Heart left ventricle (tissue), 16 donors: ENCODE measurements around the gene MELK. TPM values are rescaled to one million over a fixed set of nuclear protein-coding genes. Genes with fewer than 3 reads are reported as not detected.

Source experiments
- ATAC-seq, 4 donors: fragments of 200-7000 bp; cut with Tn5 transposase; one replicate each; pipeline ENCODE4 v1.9.1; 2020 to 2022; ENCODE audit warnings: moderate library complexity in 4 of 4, mild to moderate bottlenecking in 3 of 4, moderate number of reproducible peaks in 1 of 4
- DNase-seq, 5 donors: peaks; one replicate each; pipeline ENCODE4 v3.0.0-alpha.2; 2020
- H3K27ac ChIP-seq, 12 donors: fragments of 200-600 bp; sonication (generic) in 4 of 12; one replicate each; pipeline versions ENCODE4 v1.5.0 to v1.8.0; 2016 to 2022; ENCODE audit warnings: mild to moderate bottlenecking in 2 of 12
- H3K27me3 ChIP-seq, 9 donors: fragments of 200-600 bp; sonication (generic) in 2 of 9; one replicate each; pipeline versions ENCODE4 v1.5.1 to v1.8.0; 2016 to 2022; ENCODE audit warnings: mild to moderate bottlenecking in 3 of 9
- H3K36me3 ChIP-seq, 9 donors: fragments of 200-600 bp; sonication (generic) in 2 of 9; one replicate each; pipeline versions ENCODE4 v1.5.0 to v1.8.0; 2018 to 2022; ENCODE audit warnings: mild to moderate bottlenecking in 2 of 9
- H3K4me1 ChIP-seq, 12 donors: fragments of 200-600 bp; sonication (generic) in 4 of 12; one replicate each; pipeline versions ENCODE4 v1.5.0 to v1.8.0; 2016 to 2022; ENCODE audit warnings: mild to moderate bottlenecking in 3 of 12
- H3K4me3 ChIP-seq, 12 donors: fragments of 200-600 bp; sonication (generic) in 4 of 12; one replicate each; pipeline versions ENCODE4 v1.5.0 to v1.8.0; 2017 to 2022; ENCODE audit warnings: mild to moderate bottlenecking in 9 of 12, moderate library complexity in 4 of 12
- H3K9me3 ChIP-seq, 12 donors: fragments of 200-600 bp; sonication (generic) in 4 of 12; one replicate each; pipeline versions ENCODE4 v1.5.0 to v1.8.0; 2016 to 2022; ENCODE audit warnings: mild to moderate bottlenecking in 1 of 12
- CTCF ChIP-seq, 12 donors: fragments of 200-600 bp; sonication (generic) in 4 of 12; IDR thresholded peaks; one replicate each; pipeline versions ENCODE4 v1.5.0 to v1.8.0; 2018 to 2022; ENCODE audit warnings: antibody characterized with exemption in 12 of 12, mild to moderate bottlenecking in 5 of 12
- POLR2A ChIP-seq, 2 donors: fragments of 450-650 bp; IDR thresholded peaks; one replicate each; pipeline ENCODE4 v1.6.1; 2017; ENCODE audit warnings: antibody characterized with exemption in 2 of 2, mild to moderate bottlenecking in 2 of 2, moderate library complexity in 2 of 2
- WGBS, 4 donors: extraction: QIAGEN DNeasy Blood & Tissue Kit in 2 of 4; methylation state at CpG; one replicate each; pipeline versions ENCODE4 v1.1.5 to v1.1.7; 2013 to 2018; 5-methylcytosine and 5-hydroxymethylcytosine counted together
- intact Hi-C, 10 donors: fragments of 100-400 bp; cut with DNase I; formaldehyde crosslinking; loops; one replicate each; pipeline versions ENCODE4 v1.11.1 to v1.14.2; 2022
- polyA plus RNA-seq, 2 donors: library from polyadenylated mRNA; stranded (reverse); fragments of 200-250 nt; gene quantifications; one replicate each; pipeline ENCODE4 v1.2.3, GENCODE V29; 2013
- total RNA-seq, 9 donors: library from RNA; depleted of rRNA in 2 of 9; stranded (reverse); fragments of >200 nt in 2 of 9; fragmentation: NEBNext Ultra II Directional in 3 of 9; extraction: Animal tissue kit (Norgen Biotek cat#: 25700) in 3 of 9; gene quantifications; one replicate each; pipeline versions ENCODE4 v1.1.0 to v1.2.4, GENCODE V29; 2016 to 2023
- donor health status: ischemic (EF 13 %, LVEDD 7.1; RV severe dilation, severe dysfunction).
- donor health status: healthy with polysubstance abuse.
- donor health status: DM: no; HTN: yes; CAD: no.
- donor health status: DM: no; HTN: no; CAD: no.
- donor health status: ischemic (EF 25% LVEDD 6.9; RV normal size, moderate dysfunction).
- donor health status: ischemic (EF 25% LVEDD 5.7; RV mildly dilated, moderate dysfunction).
- donor health status: healthy.
- donor health status: DM: yes; HTN: yes; CAD: no.
- donor health status: ischemic (EF 35%, LVEDD 5.7; RV mildly dilated, moderate dysfunction).
- donor health status: nonischemic (EF 11% LVEDD 7.7; RV severe dilation, severe dysfunction).
- donor health status: DM: yes; HTN: yes; CAD: no.
- donor health status: PGD.
- donor health status: ischemic (EF 29% LVEDD 5.4; RV normal size, mild dysfunction).
- donor health status: nonischemic (EF 23%, LVEDD 6.1; RV moderate dilation, normal function).

Gene MELK
- total and polyA plus RNA-seq, 11 donors = 0.27 to 5.3 (median 0.53) TPM; not detected in 5

- H3K27ac ChIP-seq = no peak overlapping the region
- H3K36me3 ChIP-seq = no peaks in the 10 kb centered on the region
- ATAC-seq (no peak), DNase-seq (no peak)
- H3K27me3 ChIP-seq = no peaks in the 10 kb centered on the region
- no peak overlapping the region for H3K4me3 ChIP-seq
- TF ChIP-seq CTCF (IDR thresholded peaks at IDR 0.05) = peak in 1 of 12 donors; percentile 6
- TF ChIP-seq POLR2A (IDR thresholded peaks at IDR 0.05) = no peak
- no peaks in the 10 kb centered on the region for H3K4me1 ChIP-seq
- 87 to 92% (median 89%) methylated on average over 2 of the region's 2 CpGs for WGBS, 4 donors
- intact Hi-C loops = no loop called here
- peaks cover 0 to 25% (median 8%) of the 10 kb centered on the region in 12 donors for H3K9me3 ChIP-seq
Measured at GRCh38 chr9:36679710-36680109, 107.0 kb downstream of the MELK start.

GRCh38 chr9:36686471-36686870, 113.8 kb downstream of the MELK start:
- Histone ChIP-seq H3K4me1 (no peaks in the 10 kb centered on the region), H3K36me3 (no peaks in the 10 kb centered on the region), H3K27ac (no peak overlapping the region), H3K9me3 (peaks cover 0 to 26% (median 8%) of the 10 kb centered on the region in 12 donors), H3K4me3 (no peak overlapping the region), H3K27me3 (peaks cover 0 to 6% (median 0%) of the 10 kb centered on the region in 9 donors)
- DNase-seq (no peak), ATAC-seq (no peak)
- intact Hi-C loops = no loop called here
- WGBS, 4 donors = 72 to 89% (median 82%) methylated on average over 3 of the region's 3 CpGs
- TF ChIP-seq POLR2A (IDR thresholded peaks at IDR 0.05) = no peak
- no peak for TF ChIP-seq CTCF (IDR thresholded peaks at IDR 0.05)

GRCh38 chr9:36690412-36691168, 117.9 kb downstream of the MELK start:
- 85 to 94% (median 89%) methylated on average over 1 of the region's 1 CpG for WGBS, 4 donors

More at GRCh38 chr9:36690412-36691168, 117.9 kb downstream of the MELK start:
- Histone ChIP-seq H3K36me3 (no peaks in the 10 kb centered on the region), H3K4me3 (no peak overlapping the region), H3K27me3 (peaks cover 0 to 6% (median 0%) of the 10 kb centered on the region in 9 donors), H3K27ac (no peak overlapping the region), H3K9me3 (peaks cover 0 to 11% (median 0%) of the 10 kb centered on the region in 12 donors), H3K4me1 (no peaks in the 10 kb centered on the region)
- ATAC-seq = no peak
- DNase-seq = no peak
- intact Hi-C loops = no loop called here
- TF ChIP-seq POLR2A (IDR thresholded peaks at IDR 0.05) (no peak), CTCF (IDR thresholded peaks at IDR 0.05) (no peak)
